GM23338 (cell line): Measurements from ENCODE around the gene DENND2C. TPM values are rescaled to one million over a fixed set of nuclear protein-coding genes. Genes with fewer than 3 reads are reported as not detected.

Source experiments
- ATAC-seq: fragments of 200-7000 bp; cut with Tn5 transposase; 3 replicates; pipeline ENCODE4 v1.9.1; 2020
- DNase-seq: peaks from one replicate; pipeline ENCODE4 v3.0.0-alpha.2; 2015; ENCODE audit warnings: low spot score
- H2AFZ ChIP-seq: fragments of 200-600 bp; sonication (generic); 2 replicates; pipeline ENCODE4 v1.8.0; 2016; ENCODE audit warnings: antibody characterized with exemption, mild to moderate bottlenecking, moderate library complexity
- H3F3A ChIP-seq: fragments of 200-600 bp; sonication (generic); replicated peaks from 2 replicates; pipeline ENCODE4 v1.8.0; 2017; ENCODE audit warnings: antibody characterized with exemption, mixed run types, low read depth
- H3K27ac ChIP-seq: fragments of 200-600 bp; sonication (generic); 2 replicates; pipeline ENCODE4 v1.6.1; 2016; ENCODE audit warnings: low read depth
- H3K27me3 ChIP-seq: fragments of 200-600 bp; sonication (generic); 2 replicates; pipeline ENCODE4 v1.8.0; 2016; ENCODE audit warnings: mild to moderate bottlenecking, mixed run types, moderate library complexity; ENCODE audit not compliant: insufficient read depth
- H3K36me3 ChIP-seq: fragments of 200-600 bp; sonication (generic); 2 replicates; pipeline ENCODE4 v1.8.0; 2016; ENCODE audit warnings: mild to moderate bottlenecking; ENCODE audit not compliant: insufficient read depth
- H3K4me1 ChIP-seq: fragments of 200-600 bp; sonication (generic); 2 replicates; pipeline ENCODE4 v1.8.0; 2016; ENCODE audit warnings: mild to moderate bottlenecking, moderate library complexity; ENCODE audit not compliant: insufficient read depth
- H3K4me2 ChIP-seq: fragments of 200-600 bp; sonication (generic); 2 replicates; pipeline ENCODE4 v1.7.1; 2017; ENCODE audit warnings: mixed run types
- H3K4me3 ChIP-seq: fragments of 200-600 bp; sonication (generic); 2 replicates; pipeline ENCODE4 v1.6.1; 2016; ENCODE audit warnings: mixed run types
- H3K79me2 ChIP-seq: fragments of 200-600 bp; sonication (generic); replicated peaks from 2 replicates; pipeline ENCODE4 v1.8.0; 2017; ENCODE audit warnings: mild to moderate bottlenecking; ENCODE audit not compliant: insufficient read depth
- H3K9me2 ChIP-seq: fragments of 200-600 bp; sonication (generic); 2 replicates; pipeline ENCODE4 v1.8.0; 2017; ENCODE audit not compliant: insufficient read depth
- H4K20me1 ChIP-seq: fragments of 200-600 bp; sonication (generic); replicated peaks from 2 replicates; pipeline ENCODE4 v1.8.0; 2017; ENCODE audit warnings: mild to moderate bottlenecking; ENCODE audit not compliant: insufficient read depth
- H3K27ac Mint-ChIP-seq: 2 replicates; pipeline ENCODE4 v1.8.0; 2020; ENCODE audit warnings: inconsistent platforms, mild to moderate bottlenecking, moderate library complexity, mixed read lengths
- H3K27me3 Mint-ChIP-seq: 3 replicates; pipeline ENCODE4 v1.8.0; 2022; ENCODE audit warnings: low read depth, mild to moderate bottlenecking, moderate library complexity, mixed read lengths, inconsistent platforms; ENCODE audit not compliant: insufficient read depth, poor library complexity
- H3K36me3 Mint-ChIP-seq: 3 replicates; pipeline ENCODE4 v1.8.0; 2021; ENCODE audit warnings: low read depth, mild to moderate bottlenecking, inconsistent platforms, moderate library complexity, mixed read lengths
- H3K4me1 Mint-ChIP-seq: 3 replicates; pipeline ENCODE4 v1.8.0; 2020; ENCODE audit warnings: mild to moderate bottlenecking, inconsistent platforms, mixed read lengths
- H3K4me3 Mint-ChIP-seq: 3 replicates; pipeline ENCODE4 v1.8.0; 2021; ENCODE audit warnings: moderate library complexity, mild to moderate bottlenecking, inconsistent platforms, mixed read lengths
- H3K9me3 Mint-ChIP-seq: 3 replicates; pipeline ENCODE4 v1.8.0; 2020; ENCODE audit warnings: moderate library complexity, mild to moderate bottlenecking, inconsistent platforms, mixed read lengths
- CREB1 ChIP-seq: fragments of 250-450 bp; sonication (Bioruptor Pico); IDR thresholded peaks from 2 replicates; pipeline ENCODE4 v1.5.0; 2020; ENCODE audit warnings: low read depth, mild to moderate bottlenecking, moderate library complexity
- CTCF ChIP-seq, 2 experiments: fragments of 200-600 bp in 1 of 2; sonication (generic) in 1 of 2; conservative IDR thresholded peaks; 2 replicates each; pipeline versions ENCODE4 v1.5.1 to v1.6.1; 2016 to 2017; ENCODE audit warnings: antibody characterized with exemption in 2 of 2, low read depth in 2 of 2, mild to moderate bottlenecking in 2 of 2, moderate library complexity in 1 of 2
- ETS1 ChIP-seq: IDR thresholded peaks from 2 replicates; pipeline ENCODE4 v1.6.1; 2016; ENCODE audit warnings: antibody characterized with exemption
- EZH2 ChIP-seq: fragments of 200-600 bp; sonication (generic); IDR thresholded peaks from one replicate; pipeline ENCODE4 v1.8.0; 2017; ENCODE audit warnings: antibody characterized with exemption, mild to moderate bottlenecking, low read depth; ENCODE audit not compliant: unreplicated experiment
- EZH2phosphoT487 ChIP-seq: fragments of 200-600 bp; sonication (generic); IDR thresholded peaks from one replicate; pipeline ENCODE4 v1.8.1; 2018; ENCODE audit warnings: antibody characterized with exemption; ENCODE audit not compliant: unreplicated experiment
- JUNB ChIP-seq: IDR thresholded peaks from one replicate; pipeline ENCODE4 v1.6.1; 2016; ENCODE audit warnings: antibody characterized with exemption; ENCODE audit not compliant: unreplicated experiment
- NANOG ChIP-seq: IDR thresholded peaks from 2 replicates; pipeline ENCODE4 v1.6.1; 2016; ENCODE audit warnings: antibody characterized with exemption, borderline replicate concordance
- POLR2AphosphoS5 ChIP-seq: IDR thresholded peaks from 2 replicates; pipeline ENCODE4 v1.6.1; 2016; ENCODE audit warnings: antibody characterized with exemption, low read depth
- REST ChIP-seq: IDR thresholded peaks from one replicate; pipeline ENCODE4 v1.6.1; 2018; ENCODE audit warnings: antibody characterized with exemption; ENCODE audit not compliant: unreplicated experiment
- STAT1 ChIP-seq: IDR thresholded peaks from one replicate; pipeline ENCODE4 v1.6.1; 2016; ENCODE audit warnings: antibody characterized with exemption; ENCODE audit not compliant: unreplicated experiment
- ZNF114 ChIP-seq: fragments of 250-450 bp; sonication (Bioruptor Pico); IDR thresholded peaks from 2 replicates; pipeline ENCODE4 v1.5.0; 2020; ENCODE audit warnings: mild to moderate bottlenecking, moderate library complexity
- ZNF331 ChIP-seq: fragments of 250-450 bp; sonication (Bioruptor Pico); IDR thresholded peaks from 2 replicates; pipeline ENCODE4 v1.5.0; 2020; ENCODE audit warnings: low read depth, mild to moderate bottlenecking, moderate library complexity
- ZNF462 ChIP-seq: fragments of 250-450 bp; sonication (Bioruptor Pico); IDR thresholded peaks from 2 replicates; pipeline ENCODE4 v1.5.0; 2020; ENCODE audit warnings: mild to moderate bottlenecking, moderate library complexity
- polyA plus RNA-seq: library from polyadenylated mRNA; unstranded; fragments of >200 nt; fragmentation: Nextera tagmentation; extraction: Ambion mirVana; gene quantifications from 2 replicates; pipeline ENCODE4 v1.2.1, GENCODE V29; 2016
- total RNA-seq: library from RNA; depleted of rRNA; stranded (reverse); fragments of >200 nt; shearing (Covaris generic); gene quantifications from 2 replicates; pipeline ENCODE4 v1.2.3, GENCODE V29; 2014

The DENND2C gene
- total and polyA plus RNA-seq, 2 experiments from 2014 or later = 4.1 to 7.0 TPM

GRCh38 chr1:114666954-114667353 lies 2.9 kb downstream of the DENND2C start:
- Mint-ChIP-seq H3K36me3 (no peaks in the 10 kb centered on the region), H3K27ac (no peak overlapping the region), H3K4me1 (peaks cover 4% of the 10 kb centered on the region; the same call in 2 of the 3 replicates), H3K4me3 (no peak overlapping the region), H3K27me3 (peaks cover 6% of the 10 kb centered on the region), H3K9me3 (no peaks in the 10 kb centered on the region)
- no peak overlapping the region for H2AFZ ChIP-seq
- H3K27ac ChIP-seq = no peak overlapping the region
- no peaks in the 10 kb centered on the region for H3K36me3 ChIP-seq
- H4K20me1 ChIP-seq = no peaks in the 10 kb centered on the region
- no peak overlapping the region for H3K4me3 ChIP-seq
- H3F3A ChIP-seq = peaks cover 7% of the 10 kb centered on the region; the same call in 1 of the 2 replicates
- H3K79me2 ChIP-seq = no peaks in the 10 kb centered on the region
- ATAC-seq (no peak), DNase-seq (no peak)
- H3K4me1 ChIP-seq = 0 out of 2 replicates have a peak, but pooled peaks cover 4% of the 10 kb centered on the region
- H3K27me3 ChIP-seq = peaks cover 21% of the 10 kb centered on the region; the same call in 1 of the 2 replicates
- no peak for TF ChIP-seq EZH2
- no peak for TF ChIP-seq CTCF (conservative IDR thresholded peaks at IDR 0.05; ENCODE audit: low read depth in 2 of 2)
- no peak for TF ChIP-seq STAT1
- no peak for TF ChIP-seq ZNF331 (CRISPR knock-in tag)
- no peak for TF ChIP-seq NANOG
- TF ChIP-seq ZNF462 (CRISPR knock-in tag) = no peak
- TF ChIP-seq REST = no peak
- no peak for TF ChIP-seq CREB1 (CRISPR knock-in tag)
- no peak for TF ChIP-seq POLR2AphosphoS5
- TF ChIP-seq ZNF114 (CRISPR knock-in tag) = no peak
- TF ChIP-seq JUNB = no peak
- TF ChIP-seq EZH2phosphoT487 = no peak
- no peak for TF ChIP-seq ETS1
- H3K9me2 ChIP-seq = no peaks in the 10 kb centered on the region
- H3K4me2 ChIP-seq = no peak overlapping the region
